Heart left ventricle (tissue), 13 donors: ENCODE measurements around the gene RNF169.

Experiments used
- POLR2A ChIP-seq, 2 donors: fragments of 450-650 bp; IDR thresholded peaks; one replicate each; pipeline ENCODE4 v1.6.1; 2017; ENCODE audit warnings: antibody characterized with exemption in 2 of 2, mild to moderate bottlenecking in 2 of 2, moderate library complexity in 2 of 2
- TF ChIP-seq, protein P1 (sequence below), 12 donors: fragments of 200-600 bp; sonication (generic) in 4 of 12; IDR thresholded peaks; one replicate each; pipeline versions ENCODE4 v1.5.0 to v1.8.0; 2018 to 2022; ENCODE audit warnings: antibody characterized with exemption in 12 of 12, mild to moderate bottlenecking in 5 of 12
- donor health status: ischemic (EF 13 %, LVEDD 7.1; RV severe dilation, severe dysfunction).
- donor health status: DM: no; HTN: yes; CAD: no.
- donor health status: DM: no; HTN: no; CAD: no.
- donor health status: ischemic (EF 25% LVEDD 6.9; RV normal size, moderate dysfunction).
- donor health status: ischemic (EF 25% LVEDD 5.7; RV mildly dilated, moderate dysfunction).
- donor health status: ischemic (EF 35%, LVEDD 5.7; RV mildly dilated, moderate dysfunction).
- donor health status: nonischemic (EF 11% LVEDD 7.7; RV severe dilation, severe dysfunction).
- donor health status: DM: yes; HTN: yes; CAD: no.
- donor health status: PGD.
- donor health status: ischemic (EF 29% LVEDD 5.4; RV normal size, mild dysfunction).
- donor health status: nonischemic (EF 23%, LVEDD 6.1; RV moderate dilation, normal function).

DNA sequence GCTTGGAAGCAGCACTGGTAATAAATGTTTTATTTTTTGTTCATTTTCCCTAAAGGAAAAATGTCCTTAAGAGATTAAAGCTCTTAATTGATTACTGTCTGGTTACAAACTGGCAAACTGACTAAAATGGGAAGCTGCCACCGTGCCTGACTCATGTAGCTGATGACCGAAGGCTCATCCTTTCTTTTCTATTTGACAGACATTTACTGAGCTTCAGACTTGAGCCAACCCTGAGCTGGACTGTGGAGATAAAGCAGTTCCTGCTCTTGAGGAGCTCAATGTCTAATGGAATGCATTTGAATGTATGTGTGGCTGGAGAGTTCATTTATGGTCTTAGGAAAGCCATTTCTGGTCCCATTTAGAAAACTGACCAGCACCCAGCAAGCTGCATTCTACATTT lies 91.3 kb downstream of the RNF169 start:
- TF ChIP-seq, protein P1, sequence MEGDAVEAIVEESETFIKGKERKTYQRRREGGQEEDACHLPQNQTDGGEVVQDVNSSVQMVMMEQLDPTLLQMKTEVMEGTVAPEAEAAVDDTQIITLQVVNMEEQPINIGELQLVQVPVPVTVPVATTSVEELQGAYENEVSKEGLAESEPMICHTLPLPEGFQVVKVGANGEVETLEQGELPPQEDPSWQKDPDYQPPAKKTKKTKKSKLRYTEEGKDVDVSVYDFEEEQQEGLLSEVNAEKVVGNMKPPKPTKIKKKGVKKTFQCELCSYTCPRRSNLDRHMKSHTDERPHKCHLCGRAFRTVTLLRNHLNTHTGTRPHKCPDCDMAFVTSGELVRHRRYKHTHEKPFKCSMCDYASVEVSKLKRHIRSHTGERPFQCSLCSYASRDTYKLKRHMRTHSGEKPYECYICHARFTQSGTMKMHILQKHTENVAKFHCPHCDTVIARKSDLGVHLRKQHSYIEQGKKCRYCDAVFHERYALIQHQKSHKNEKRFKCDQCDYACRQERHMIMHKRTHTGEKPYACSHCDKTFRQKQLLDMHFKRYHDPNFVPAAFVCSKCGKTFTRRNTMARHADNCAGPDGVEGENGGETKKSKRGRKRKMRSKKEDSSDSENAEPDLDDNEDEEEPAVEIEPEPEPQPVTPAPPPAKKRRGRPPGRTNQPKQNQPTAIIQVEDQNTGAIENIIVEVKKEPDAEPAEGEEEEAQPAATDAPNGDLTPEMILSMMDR (IDR thresholded peaks at IDR 0.05): no peak
- no peak for TF ChIP-seq POLR2A (IDR thresholded peaks at IDR 0.05)
